Bronchial epithelial cell (primary cell): ENCODE data around the gene PRM3. TPM values are rescaled to one million over a fixed set of nuclear protein-coding genes. Genes with fewer than 3 reads are reported as not detected.

ENCODE experiments used
- DNase-seq: peaks from one replicate; pipeline ENCODE4 v3.0.0-alpha.2; 2010; ENCODE audit warnings: low read depth
- FAIRE-seq: peaks from 2 replicates; lab custom pipeline; 2011; peaks lifted over from hg19 to GRCh38; lab: Jason Lieb, UNC
- H3K27me3 ChIP-seq: 2 replicates; pipeline ENCODE4 v1.5.1; 2011; ENCODE audit warnings: low read length; ENCODE audit not compliant: control insufficient read depth, insufficient read depth
- H3K36me3 ChIP-seq: 2 replicates; pipeline ENCODE4 v1.5.1; 2011; ENCODE audit warnings: low read length; ENCODE audit not compliant: control insufficient read depth, insufficient read depth
- H3K4me3 ChIP-seq: 2 replicates; pipeline ENCODE4 v1.5.1; 2011; ENCODE audit warnings: mild to moderate bottlenecking, low read depth, low read length, control low read depth
- total RNA-seq: library from RNA; depleted of rRNA; stranded (reverse); fragments of >200 nt; gene quantifications from 2 replicates; pipeline ENCODE4 v1.2.1, GENCODE V29; 2014
- TF ChIP-seq, protein P1 (sequence below): IDR thresholded peaks from 2 replicates; pipeline ENCODE4 v1.5.1; 2011; ENCODE audit warnings: mild to moderate bottlenecking, moderate library complexity, low read length, control low read depth, inconsistent platforms; ENCODE audit not compliant: insufficient read depth, severe bottlenecking

PRM3 gene
- total RNA-seq, 1 donor from 2014 or later: not detected

DNA sequence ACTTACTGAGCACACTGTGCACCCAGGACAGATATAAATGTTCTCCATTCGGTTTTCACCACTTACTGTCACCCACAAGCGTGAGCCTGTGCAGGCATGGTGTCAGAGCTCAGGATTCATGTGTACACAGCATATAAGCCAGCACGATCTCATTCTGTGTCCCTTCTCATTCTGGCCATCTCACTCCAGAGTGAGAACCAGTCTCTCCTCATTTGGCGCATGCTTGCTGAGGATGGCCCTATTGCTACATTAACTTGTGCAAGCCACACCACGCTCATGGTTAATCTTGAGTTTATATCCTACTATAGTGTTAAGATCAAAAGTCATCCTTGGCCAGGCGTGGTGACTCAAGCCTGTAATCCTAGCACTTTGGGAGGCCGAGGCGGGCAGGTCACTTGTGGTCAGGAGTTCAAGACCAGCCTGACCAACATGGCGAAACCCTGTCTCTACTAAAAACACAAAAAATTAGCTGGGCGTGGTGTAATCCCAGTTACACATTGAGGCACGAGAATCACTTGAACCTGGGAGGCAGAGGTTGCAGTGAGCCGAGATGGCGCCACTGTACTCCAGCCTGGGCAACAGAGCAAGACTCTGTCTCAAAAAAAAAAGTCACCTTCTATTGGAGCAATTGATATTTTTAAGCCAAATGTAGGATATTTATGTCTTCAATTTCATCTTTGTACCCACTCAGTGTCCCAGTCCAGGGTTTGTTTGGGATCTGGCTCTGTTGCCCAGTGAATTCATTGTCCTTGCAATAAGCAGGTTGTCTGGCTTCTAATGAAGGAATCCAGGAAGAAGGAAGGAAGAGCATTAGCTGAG lies 38.3 kb downstream of the PRM3 start:
- Histone ChIP-seq H3K36me3 (no peaks in the 10 kb centered on the region), H3K27me3 (no peaks in the 10 kb centered on the region), H3K4me3 (no peak overlapping the region)
- DNase-seq: no peak
- TF ChIP-seq, protein P1, sequence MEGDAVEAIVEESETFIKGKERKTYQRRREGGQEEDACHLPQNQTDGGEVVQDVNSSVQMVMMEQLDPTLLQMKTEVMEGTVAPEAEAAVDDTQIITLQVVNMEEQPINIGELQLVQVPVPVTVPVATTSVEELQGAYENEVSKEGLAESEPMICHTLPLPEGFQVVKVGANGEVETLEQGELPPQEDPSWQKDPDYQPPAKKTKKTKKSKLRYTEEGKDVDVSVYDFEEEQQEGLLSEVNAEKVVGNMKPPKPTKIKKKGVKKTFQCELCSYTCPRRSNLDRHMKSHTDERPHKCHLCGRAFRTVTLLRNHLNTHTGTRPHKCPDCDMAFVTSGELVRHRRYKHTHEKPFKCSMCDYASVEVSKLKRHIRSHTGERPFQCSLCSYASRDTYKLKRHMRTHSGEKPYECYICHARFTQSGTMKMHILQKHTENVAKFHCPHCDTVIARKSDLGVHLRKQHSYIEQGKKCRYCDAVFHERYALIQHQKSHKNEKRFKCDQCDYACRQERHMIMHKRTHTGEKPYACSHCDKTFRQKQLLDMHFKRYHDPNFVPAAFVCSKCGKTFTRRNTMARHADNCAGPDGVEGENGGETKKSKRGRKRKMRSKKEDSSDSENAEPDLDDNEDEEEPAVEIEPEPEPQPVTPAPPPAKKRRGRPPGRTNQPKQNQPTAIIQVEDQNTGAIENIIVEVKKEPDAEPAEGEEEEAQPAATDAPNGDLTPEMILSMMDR: no peak
- FAIRE-seq: no peak

DNA sequence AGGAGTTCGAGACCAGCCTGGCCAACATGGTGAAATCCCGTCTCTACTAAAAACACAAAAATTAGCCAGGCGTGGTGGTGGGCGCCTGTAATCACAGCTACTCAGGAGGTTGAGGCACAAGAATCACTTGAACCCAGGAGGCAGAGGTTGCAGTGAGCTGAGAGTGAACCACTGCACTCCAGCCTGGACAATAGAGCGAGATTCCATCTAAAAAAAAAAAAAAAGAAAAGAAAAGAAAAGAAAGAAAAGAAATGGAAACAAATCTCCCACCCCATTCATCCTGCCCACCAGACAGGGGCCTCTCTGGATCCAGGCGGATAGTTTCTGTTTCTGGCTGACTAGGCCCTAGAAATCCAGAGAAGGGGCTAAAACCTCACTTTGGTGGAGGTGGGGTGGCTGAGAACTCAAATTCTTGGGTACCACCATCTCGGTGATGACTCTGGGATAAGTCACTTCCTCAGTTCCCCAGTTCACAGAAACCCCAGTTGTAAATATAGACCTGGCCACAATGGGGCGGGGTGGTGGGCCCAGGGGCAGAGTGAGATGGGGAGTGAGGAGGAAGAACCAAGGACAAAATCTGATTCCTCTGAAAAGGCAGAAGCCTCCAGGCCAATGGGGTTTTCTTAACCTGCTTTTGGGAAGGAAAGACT lies 39.6 kb downstream of the PRM3 start:
- FAIRE-seq: no peak

DNA sequence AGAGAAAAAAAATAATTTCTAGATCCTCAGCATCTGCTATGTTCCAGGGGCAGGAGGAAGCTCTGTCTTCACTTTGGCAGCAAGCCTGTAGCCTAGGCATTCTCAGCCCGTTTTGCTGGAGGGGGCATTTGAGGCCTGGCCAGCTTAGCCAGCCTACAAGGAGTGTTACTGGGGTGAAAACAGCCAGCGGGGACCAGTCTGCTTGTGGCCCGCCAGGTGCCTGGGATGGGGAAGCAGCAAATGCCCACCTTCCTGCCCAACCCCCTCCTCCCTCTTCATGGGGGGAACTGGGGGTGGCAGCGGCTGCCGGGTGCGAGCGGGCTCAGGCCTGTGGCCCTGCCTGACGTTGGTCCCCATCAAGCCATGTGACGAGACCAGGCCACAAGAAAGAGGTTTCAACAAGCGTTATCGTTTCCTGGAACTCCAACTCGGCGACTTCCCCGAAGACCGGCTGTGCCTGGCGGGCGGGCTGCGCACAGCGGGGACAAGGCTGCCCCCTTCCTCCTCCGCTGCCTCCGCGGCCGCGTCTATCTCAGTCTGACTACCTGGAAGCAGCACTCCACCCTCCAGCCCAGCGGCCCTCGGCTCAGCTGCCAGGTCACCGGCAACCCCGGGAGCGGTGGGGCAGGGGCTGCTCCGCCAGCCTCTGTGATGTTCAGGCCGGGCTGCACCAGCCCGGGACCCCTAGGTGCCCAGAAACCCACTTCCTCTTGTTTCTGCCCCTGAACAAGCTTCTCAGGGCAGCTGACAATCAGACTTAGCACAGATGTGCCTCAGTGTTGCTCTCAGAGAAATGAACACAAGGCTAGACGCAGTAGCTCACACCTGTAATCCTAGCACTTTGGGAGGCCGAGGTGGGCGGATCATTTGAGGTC lies 40.3 kb downstream of the PRM3 start:
- H3K4me3 ChIP-seq: no peak overlapping the region
- H3K36me3 ChIP-seq: no peaks in the 10 kb centered on the region
- TF ChIP-seq, protein P1: no peak
- no peak for DNase-seq
- no peaks in the 10 kb centered on the region for H3K27me3 ChIP-seq
- no peak for FAIRE-seq

More for the DNA sequence above, 39.6 kb downstream of the PRM3 start:
- Histone ChIP-seq H3K36me3 (no peaks in the 10 kb centered on the region), H3K4me3 (no peak overlapping the region), H3K27me3 (no peaks in the 10 kb centered on the region)
- TF ChIP-seq, protein P1: no peak
- DNase-seq: no peak

DNA sequence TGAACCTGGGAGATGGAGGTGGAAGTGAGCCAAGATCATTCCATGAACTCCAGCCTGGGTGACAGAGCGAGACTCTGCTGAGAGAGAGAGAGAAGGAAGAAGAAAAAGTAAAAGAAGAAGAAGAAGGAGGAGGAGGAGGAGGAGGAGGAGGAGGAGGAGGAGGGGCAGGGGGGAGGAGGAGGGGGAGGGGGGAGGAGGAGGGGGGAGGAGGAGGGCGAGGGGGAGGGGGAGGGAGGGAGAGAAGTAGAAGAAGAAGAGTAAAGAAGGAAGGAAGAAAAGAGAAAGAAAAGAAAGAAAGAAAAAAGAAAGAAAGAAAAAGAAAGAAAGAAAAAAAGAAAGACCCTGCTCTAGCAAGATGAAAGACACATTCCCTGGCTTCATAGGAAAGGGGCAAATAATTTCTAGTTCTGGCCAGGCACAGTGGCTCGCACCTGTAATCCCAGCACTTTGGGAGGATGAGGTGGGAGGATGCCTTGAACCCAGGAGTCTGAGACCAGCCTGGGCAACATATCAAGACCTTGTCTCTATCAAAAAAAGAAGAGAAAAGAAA lies 41.1 kb downstream of the PRM3 start:
- Histone ChIP-seq H3K4me3 (no peak overlapping the region), H3K36me3 (no peaks in the 10 kb centered on the region), H3K27me3 (no peaks in the 10 kb centered on the region)
- FAIRE-seq (no peak), DNase-seq (no peak)
- TF ChIP-seq, protein P1: no peak

DNA sequence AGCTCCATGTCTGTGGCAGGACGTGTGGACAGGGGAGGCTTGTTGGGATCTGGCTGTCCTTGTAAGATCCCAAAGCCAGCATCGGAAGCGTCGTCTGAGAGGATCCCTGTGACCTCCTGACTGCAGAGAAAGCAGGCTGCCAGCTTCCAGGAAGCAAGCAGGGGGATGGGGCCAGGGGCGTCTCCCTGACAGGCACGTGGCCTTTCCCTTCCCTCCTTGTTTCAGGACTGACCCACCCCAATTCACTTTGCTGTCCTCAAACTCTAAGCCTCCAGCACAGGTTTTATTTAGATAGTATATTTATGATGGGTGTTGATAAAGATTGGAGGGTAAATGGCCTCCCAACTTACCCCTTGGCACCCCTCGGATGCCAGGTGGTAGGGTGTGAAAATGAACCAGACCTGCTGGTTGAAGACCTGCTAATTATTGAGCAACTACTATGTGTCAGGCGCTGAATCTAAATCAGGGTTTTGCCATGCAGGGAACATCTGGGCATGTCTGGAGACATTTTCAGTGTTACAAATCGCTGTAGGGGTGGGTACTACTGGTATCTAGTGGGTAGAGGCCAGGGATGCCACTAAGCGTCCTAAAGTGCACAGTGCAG lies 42.0 kb downstream of the PRM3 start:
- no peaks in the 10 kb centered on the region for H3K27me3 ChIP-seq
- FAIRE-seq (no peak), DNase-seq (no peak)
- TF ChIP-seq, protein P1: no peak
- H3K36me3 ChIP-seq: no peaks in the 10 kb centered on the region
- H3K4me3 ChIP-seq: no peak overlapping the region
